Retinal pigment epithelial cell (primary cell): ENCODE data around the gene ZEB2.

ENCODE experiments used
- DNase-seq: peaks from one replicate; pipeline ENCODE4 v3.0.0-alpha.2; 2010; ENCODE audit warnings: low read depth
- H3K4me3 ChIP-seq: 2 replicates; pipeline ENCODE4 v1.5.1; 2011; ENCODE audit warnings: mild to moderate bottlenecking, low read length, control low read depth, moderate library complexity
- TF ChIP-seq, protein P1 (sequence below): conservative IDR thresholded peaks from 2 replicates; pipeline ENCODE4 v1.5.1; 2011; ENCODE audit warnings: low read depth, low read length, control low read depth, inconsistent platforms

ZEB2 gene

DNA sequence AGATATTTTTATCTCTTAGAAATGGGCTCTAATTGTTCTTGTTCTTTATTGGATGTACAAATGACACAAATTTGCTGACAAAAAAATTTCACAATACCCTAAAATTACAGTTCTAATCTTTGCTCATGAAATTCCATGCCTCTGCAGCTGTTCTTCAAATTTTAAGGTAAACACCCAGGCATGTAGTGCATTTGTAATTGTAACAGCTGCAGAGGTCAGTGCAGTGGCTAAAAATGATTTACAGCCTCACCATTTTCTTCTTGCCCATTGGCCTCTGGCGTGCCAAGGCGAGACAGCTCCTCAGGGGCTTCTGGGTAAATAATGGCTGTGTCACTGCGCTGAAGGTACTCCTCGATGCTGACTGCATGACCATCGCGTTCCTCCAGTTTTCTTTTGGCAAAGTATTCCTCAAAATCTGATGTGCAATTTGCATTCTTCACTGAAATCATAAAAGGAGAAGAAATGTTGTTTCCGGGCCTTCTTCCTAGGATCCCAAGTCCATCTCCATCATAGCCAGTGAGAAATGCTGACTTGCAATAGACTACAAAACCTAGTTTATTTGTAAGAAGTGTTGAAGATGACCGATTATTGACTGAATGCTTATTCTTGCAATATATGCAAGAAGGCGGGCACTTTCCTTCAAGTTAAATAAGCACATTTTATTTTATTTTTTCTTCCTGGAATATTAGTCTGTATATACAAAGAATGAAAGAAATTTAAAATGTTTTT lies 115.2 kb downstream of the ZEB2 start:
- H3K4me3 ChIP-seq = no peak overlapping the region
- TF ChIP-seq, protein P1, sequence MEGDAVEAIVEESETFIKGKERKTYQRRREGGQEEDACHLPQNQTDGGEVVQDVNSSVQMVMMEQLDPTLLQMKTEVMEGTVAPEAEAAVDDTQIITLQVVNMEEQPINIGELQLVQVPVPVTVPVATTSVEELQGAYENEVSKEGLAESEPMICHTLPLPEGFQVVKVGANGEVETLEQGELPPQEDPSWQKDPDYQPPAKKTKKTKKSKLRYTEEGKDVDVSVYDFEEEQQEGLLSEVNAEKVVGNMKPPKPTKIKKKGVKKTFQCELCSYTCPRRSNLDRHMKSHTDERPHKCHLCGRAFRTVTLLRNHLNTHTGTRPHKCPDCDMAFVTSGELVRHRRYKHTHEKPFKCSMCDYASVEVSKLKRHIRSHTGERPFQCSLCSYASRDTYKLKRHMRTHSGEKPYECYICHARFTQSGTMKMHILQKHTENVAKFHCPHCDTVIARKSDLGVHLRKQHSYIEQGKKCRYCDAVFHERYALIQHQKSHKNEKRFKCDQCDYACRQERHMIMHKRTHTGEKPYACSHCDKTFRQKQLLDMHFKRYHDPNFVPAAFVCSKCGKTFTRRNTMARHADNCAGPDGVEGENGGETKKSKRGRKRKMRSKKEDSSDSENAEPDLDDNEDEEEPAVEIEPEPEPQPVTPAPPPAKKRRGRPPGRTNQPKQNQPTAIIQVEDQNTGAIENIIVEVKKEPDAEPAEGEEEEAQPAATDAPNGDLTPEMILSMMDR = no peak
- DNase-seq = no peak

DNA sequence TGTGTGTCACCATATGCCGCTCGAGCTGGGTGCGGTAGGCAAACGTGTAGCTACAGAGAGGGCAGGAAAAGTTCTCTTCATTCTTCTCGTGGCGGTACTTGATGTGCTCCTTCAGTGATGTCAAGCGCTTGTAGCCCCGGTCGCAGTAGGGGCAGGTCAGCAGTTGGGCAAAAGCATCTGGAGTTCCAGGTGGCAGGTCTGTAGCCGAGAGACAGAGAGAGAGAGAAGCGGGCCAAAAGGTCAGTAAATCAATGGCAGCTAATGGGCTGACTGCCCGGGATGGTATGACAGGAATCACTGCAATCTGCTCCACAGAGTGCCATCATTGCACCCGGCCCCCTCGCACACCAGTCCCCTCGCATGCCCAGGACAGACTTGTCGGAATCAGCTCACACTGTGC lies 116.0 kb downstream of the ZEB2 start:
- DNase-seq = no peak
- TF ChIP-seq, protein P1 = no peak
- H3K4me3 ChIP-seq = no peak overlapping the region

DNA sequence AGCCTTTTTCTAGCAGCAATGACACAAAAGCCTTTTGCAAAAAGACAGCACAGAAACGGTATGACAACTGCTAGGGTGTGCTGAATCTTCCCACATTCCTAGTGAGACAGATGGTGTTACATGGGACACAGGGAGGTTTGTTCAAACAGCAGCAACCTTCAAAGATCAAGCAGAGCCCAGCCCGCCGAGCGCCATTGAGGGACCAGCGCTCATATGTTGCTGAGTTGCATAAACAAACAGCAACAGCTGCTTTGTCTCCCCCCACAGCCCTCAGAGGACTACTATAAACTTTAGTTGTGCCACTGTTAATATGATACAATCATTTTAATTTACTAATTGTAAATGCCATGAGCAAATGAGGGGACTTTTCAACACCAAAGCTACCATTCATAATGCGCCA lies 117.7 kb downstream of the ZEB2 start:
- H3K4me3 ChIP-seq = no peak overlapping the region
- no peak for DNase-seq
- TF ChIP-seq, protein P1 = no peak

DNA sequence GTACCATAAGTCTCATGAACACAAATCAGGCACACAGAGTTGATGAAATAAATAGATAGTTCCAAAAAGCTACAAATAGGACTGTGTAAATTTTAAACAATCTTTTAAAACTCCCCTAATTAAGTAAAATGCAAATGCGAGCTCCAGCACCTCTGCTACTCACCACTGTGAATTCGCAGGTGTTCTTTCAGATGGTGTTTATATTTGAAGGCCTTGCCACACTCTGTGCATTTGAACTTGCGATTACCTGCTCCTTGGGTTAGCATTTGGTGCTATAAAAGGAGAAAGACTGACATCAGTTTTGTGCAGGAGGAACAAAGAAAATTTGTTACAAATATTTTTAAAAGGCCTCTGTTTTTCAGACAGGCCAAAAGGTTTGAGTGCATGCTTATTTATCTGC lies 118.9 kb downstream of the ZEB2 start:
- TF ChIP-seq, protein P1 = no peak
- no peak for DNase-seq
- no peak overlapping the region for H3K4me3 ChIP-seq

DNA sequence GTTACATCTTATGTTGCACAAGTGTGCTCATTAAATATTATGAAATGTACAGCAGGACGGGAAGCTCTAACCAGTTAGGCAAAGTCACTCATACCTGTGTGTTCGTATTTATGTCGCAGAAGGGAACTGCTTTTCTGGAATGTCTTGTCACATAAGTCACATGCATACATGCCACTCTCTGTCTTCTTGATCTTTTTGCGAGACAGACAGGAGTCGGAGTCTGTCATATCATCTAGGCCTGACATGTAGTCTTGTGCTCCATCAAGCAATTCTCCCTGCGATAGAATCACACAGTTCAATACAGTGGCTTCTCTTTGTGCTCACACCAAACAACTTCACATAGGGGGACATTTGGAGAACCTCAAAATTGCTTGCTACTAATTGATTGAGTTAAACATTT lies 123.6 kb downstream of the ZEB2 start:
- TF ChIP-seq, protein P1 = no peak
- H3K4me3 ChIP-seq = no peak overlapping the region
- no peak for DNase-seq

DNA sequence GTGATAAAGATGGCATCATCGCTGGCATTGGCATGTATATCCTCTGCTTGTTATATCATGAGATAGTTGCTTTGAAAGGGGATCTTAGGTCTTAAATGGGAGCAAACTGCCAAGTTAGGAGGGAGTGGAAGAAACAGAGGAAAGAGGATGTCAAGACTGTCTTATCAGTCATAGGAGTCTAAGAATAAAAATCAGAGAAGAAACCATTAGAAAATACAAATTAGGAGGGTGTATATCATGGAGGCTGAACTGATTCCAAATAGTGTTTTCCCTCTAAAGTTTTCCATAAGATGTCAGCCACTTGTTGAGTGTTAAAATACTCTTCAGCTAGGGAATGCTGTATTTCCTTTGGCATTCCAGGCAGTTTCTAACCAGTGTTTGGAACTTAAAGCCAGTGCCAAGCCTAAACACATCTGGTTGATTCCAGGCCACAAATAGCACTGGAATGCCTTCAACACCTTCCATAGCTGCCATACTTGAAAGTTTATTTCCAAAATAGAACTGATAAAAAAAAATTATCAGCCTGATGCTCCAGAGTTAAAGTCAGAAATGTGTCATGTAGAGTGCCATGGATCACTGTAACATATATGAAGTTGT lies 129.4 kb downstream of the ZEB2 start:
- H3K4me3 ChIP-seq = no peak overlapping the region
- no peak for DNase-seq
- TF ChIP-seq, protein P1 = no peak

DNA sequence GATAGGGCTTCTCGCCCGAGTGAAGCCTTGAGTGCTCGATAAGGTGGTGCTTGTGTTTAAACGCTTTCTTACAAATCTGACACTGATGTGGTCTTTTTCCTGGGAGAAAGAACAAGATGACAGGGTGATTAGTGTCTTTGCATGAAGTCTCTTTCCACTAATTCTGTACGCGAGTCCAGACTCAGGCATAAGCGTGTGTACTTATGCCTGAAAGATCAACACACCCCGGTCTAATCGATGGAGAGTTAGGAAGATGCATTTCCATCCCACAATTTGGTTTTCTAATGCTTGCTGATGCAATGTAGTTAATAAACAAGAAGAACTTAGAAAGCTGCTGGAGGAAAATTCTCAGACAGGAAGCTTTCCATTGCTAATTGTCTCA lies 130.0 kb downstream of the ZEB2 start:
- DNase-seq = no peak
- TF ChIP-seq, protein P1 = no peak
- H3K4me3 ChIP-seq = no peak overlapping the region
